A549 (cell line): ENCODE results near the gene TLR5.

ENCODE experiments used
- CBX2 ChIP-seq: fragments of 200-600 bp; sonication (generic); IDR thresholded peaks from 2 replicates; pipeline ENCODE4 v1.6.1; 2016; ENCODE audit warnings: low read depth, mild to moderate bottlenecking, borderline replicate concordance
- EP300 ChIP-seq, 2 experiments: fragments of >200 bp; sonication (Bioruptor Twin); formaldehyde crosslinking; IDR thresholded peaks; 2 replicates in 1 of 2; 3 replicates in 1 of 2; pipeline ENCODE4 v1.6.1; 2016 to 2017
- MAFK ChIP-seq: fragments of 450-650 bp; IDR thresholded peaks from 2 replicates; pipeline ENCODE4 v1.6.1; 2014; ENCODE audit not compliant: partially characterized antibody
- POLR2A ChIP-seq: IDR thresholded peaks from 2 replicates; pipeline ENCODE4 v1.6.1; 2012; ENCODE audit warnings: mild to moderate bottlenecking, low read length
- RFX5 ChIP-seq: fragments of 450-650 bp; IDR thresholded peaks from 2 replicates; pipeline ENCODE4 v1.7.1; 2014; ENCODE audit warnings: antibody characterized with exemption, mild to moderate bottlenecking, moderate library complexity
- TF ChIP-seq, protein P1 (sequence below): fragments of >200 bp; sonication (Bioruptor Twin); formaldehyde crosslinking; IDR thresholded peaks from 3 replicates; pipeline ENCODE4 v1.5.1; 2016
- TF ChIP-seq, protein P2 (sequence below): fragments of 200-600 bp; sonication (generic); IDR thresholded peaks from 2 replicates; pipeline ENCODE4 v1.6.1; 2016; ENCODE audit warnings: antibody characterized with exemption, mild to moderate bottlenecking, moderate library complexity

DNA sequence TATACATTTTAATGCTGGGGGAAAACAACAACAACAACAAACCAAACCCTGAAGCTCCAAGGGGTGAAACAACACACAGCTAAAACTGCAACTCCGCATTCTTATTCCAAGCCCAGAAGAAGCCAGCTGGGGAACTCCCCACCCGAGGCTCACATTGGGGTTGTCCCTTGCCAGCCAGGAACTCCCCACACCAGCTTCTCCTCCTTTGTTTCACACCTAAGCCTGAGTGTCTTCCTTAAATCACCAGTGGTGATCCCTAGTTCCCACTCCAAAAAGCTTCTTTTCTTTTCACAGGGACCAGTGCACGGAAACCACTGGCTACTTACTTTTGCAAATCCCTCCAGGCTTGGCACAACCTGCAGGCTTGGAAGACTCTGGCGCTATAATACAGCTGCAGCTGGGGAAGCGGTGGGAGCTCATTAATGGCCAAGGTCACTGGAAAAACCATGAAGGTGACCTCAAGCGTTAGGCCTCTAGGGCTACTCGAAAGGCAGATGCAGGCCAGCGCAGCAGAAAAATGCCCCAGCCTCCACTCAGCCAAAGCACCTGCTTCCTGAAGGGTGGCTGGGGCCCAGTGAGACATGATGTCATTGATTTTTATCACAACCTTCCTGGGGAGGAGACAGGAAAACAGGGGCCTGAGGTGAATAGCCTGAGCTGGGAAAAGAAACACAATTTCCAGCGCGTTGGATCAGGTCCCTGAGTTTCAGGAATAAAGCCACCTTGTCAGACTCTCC is 40.1 kb downstream of the TLR5 start:
- TF ChIP-seq, protein P1, sequence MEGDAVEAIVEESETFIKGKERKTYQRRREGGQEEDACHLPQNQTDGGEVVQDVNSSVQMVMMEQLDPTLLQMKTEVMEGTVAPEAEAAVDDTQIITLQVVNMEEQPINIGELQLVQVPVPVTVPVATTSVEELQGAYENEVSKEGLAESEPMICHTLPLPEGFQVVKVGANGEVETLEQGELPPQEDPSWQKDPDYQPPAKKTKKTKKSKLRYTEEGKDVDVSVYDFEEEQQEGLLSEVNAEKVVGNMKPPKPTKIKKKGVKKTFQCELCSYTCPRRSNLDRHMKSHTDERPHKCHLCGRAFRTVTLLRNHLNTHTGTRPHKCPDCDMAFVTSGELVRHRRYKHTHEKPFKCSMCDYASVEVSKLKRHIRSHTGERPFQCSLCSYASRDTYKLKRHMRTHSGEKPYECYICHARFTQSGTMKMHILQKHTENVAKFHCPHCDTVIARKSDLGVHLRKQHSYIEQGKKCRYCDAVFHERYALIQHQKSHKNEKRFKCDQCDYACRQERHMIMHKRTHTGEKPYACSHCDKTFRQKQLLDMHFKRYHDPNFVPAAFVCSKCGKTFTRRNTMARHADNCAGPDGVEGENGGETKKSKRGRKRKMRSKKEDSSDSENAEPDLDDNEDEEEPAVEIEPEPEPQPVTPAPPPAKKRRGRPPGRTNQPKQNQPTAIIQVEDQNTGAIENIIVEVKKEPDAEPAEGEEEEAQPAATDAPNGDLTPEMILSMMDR: no peak
- TF ChIP-seq, protein P2, sequence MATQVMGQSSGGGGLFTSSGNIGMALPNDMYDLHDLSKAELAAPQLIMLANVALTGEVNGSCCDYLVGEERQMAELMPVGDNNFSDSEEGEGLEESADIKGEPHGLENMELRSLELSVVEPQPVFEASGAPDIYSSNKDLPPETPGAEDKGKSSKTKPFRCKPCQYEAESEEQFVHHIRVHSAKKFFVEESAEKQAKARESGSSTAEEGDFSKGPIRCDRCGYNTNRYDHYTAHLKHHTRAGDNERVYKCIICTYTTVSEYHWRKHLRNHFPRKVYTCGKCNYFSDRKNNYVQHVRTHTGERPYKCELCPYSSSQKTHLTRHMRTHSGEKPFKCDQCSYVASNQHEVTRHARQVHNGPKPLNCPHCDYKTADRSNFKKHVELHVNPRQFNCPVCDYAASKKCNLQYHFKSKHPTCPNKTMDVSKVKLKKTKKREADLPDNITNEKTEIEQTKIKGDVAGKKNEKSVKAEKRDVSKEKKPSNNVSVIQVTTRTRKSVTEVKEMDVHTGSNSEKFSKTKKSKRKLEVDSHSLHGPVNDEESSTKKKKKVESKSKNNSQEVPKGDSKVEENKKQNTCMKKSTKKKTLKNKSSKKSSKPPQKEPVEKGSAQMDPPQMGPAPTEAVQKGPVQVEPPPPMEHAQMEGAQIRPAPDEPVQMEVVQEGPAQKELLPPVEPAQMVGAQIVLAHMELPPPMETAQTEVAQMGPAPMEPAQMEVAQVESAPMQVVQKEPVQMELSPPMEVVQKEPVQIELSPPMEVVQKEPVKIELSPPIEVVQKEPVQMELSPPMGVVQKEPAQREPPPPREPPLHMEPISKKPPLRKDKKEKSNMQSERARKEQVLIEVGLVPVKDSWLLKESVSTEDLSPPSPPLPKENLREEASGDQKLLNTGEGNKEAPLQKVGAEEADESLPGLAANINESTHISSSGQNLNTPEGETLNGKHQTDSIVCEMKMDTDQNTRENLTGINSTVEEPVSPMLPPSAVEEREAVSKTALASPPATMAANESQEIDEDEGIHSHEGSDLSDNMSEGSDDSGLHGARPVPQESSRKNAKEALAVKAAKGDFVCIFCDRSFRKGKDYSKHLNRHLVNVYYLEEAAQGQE: no peak
- no peak for TF ChIP-seq CBX2
- no peak for TF ChIP-seq POLR2A
- TF ChIP-seq EP300 (IDR thresholded peaks at IDR 0.05): no peak
- TF ChIP-seq RFX5: no peak
- TF ChIP-seq MAFK: no peak
